NCI-H226 (cell line): Measurements from ENCODE around the gene MBNL2.

Experiments used
- DNase-seq: peaks from one replicate; pipeline ENCODE4 v3.0.0-alpha.2; 2015

Gene MBNL2

GRCh38 chr13:97212601-97213040, 9.5 kb upstream of the MBNL2 start:
- DNase-seq, result peak; percentile 47

GRCh38 chr13:97214921-97215320, 7.2 kb upstream of the MBNL2 start:
- no peak for DNase-seq

GRCh38 chr13:97215325-97215724, 6.8 kb upstream of the MBNL2 start:
- DNase-seq, result no peak

GRCh38 chr13:97219226-97219625, 2.9 kb upstream of the MBNL2 start:
- no peak for DNase-seq

- no peak for DNase-seq
These were observed 1.8 kb upstream of the MBNL2 start for GRCh38 chr13:97220151-97220900.

- DNase-seq, result no peak
These were observed 1.1 kb upstream of the MBNL2 start for GRCh38 chr13:97221046-97221445.

- no peak for DNase-seq
These were observed 667 bp upstream of the MBNL2 start for GRCh38 chr13:97221466-97221865.

- no peak for DNase-seq
These were observed 1.0 kb downstream of the MBNL2 start for GRCh38 chr13:97223037-97223710.

GRCh38 chr13:97223711-97224541, 1.8 kb downstream of the MBNL2 start:
- DNase-seq, result peak; percentile 80

- no peak for DNase-seq
These were observed 2.6 kb downstream of the MBNL2 start for GRCh38 chr13:97224544-97225300.

- no peak for DNase-seq
These were observed 3.4 kb downstream of the MBNL2 start for GRCh38 chr13:97225533-97225932.

GRCh38 chr13:97226013-97226412, 3.9 kb downstream of the MBNL2 start:
- no peak for DNase-seq

GRCh38 chr13:97226788-97227627, 4.9 kb downstream of the MBNL2 start:
- peak; percentile 41 for DNase-seq

GRCh38 chr13:97228850-97229521, 6.9 kb downstream of the MBNL2 start:
- DNase-seq, result peak; percentile 98

- DNase-seq, result no peak
These were observed 7.6 kb downstream of the MBNL2 start for GRCh38 chr13:97229699-97230098.

- DNase-seq, result no peak
These were observed 9.1 kb downstream of the MBNL2 start for GRCh38 chr13:97231118-97231828.

- DNase-seq, result peak; percentile 38
These were observed 9.7 kb downstream of the MBNL2 start for GRCh38 chr13:97231829-97232196.

GRCh38 chr13:97233499-97233898, 11.4 kb downstream of the MBNL2 start:
- DNase-seq, result no peak

- DNase-seq, result no peak
These were observed 12.1 kb downstream of the MBNL2 start for GRCh38 chr13:97234236-97234635.

GRCh38 chr13:97234742-97235141, 12.6 kb downstream of the MBNL2 start:
- DNase-seq, result no peak
